ENCODE data around the gene HSD3B7. TPM values are rescaled to one million over a fixed set of nuclear protein-coding genes. Genes with fewer than 3 reads are reported as not detected.

The HSD3B7 gene
- polyA plus RNA-seq, 1 donor (not counting 4 experiments of a cell fraction or from before 2014, with no cell fraction given): 2.0 TPM

DNA sequence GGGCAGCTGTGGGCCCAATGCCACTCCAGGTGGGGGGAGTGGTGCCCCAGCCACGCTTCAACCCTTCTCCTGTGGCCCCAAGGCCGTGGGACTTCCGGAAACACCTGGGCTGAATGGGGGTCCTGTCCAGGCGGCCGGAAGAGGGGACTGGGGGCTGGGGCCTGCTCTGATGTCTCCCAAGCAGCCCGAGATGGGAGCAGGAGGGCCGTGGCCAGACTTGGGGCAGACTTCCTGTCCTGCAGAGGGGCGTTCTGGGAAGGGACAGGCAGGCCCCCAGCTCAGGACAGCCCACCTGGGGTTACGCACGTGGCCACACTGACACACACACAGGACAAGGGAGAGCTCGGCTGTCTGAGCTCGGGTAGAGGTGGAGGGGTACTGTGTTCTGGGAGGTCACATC, 5.1 kb downstream of the HSD3B7 start:
- Histone ChIP-seq H2AFZ (ENCODE audit: control insufficient read depth, low read length) (no peak overlapping the region), H3K9ac (ENCODE audit: control insufficient read depth, extremely low read depth, insufficient read depth, low read length) (no peak overlapping the region), H3K9me3 (ENCODE audit: control insufficient read depth, low read depth, low read length) (no peaks in the 10 kb centered on the region), H3K79me2 (ENCODE audit: control insufficient read depth, insufficient read depth, low read length) (no peaks in the 10 kb centered on the region), H3K4me2 (ENCODE audit: control insufficient read depth, extremely low read depth, insufficient read depth, low read depth, low read length) (no peak overlapping the region), H4K20me1 (ENCODE audit: control insufficient read depth, extremely low read depth, insufficient read depth, low read length) (no peaks in the 10 kb centered on the region), H3K27ac (ENCODE audit: control insufficient read depth, insufficient read depth, low read length) (no peak overlapping the region), H3K4me1 (ENCODE audit: control insufficient read depth, extremely low read depth, insufficient read depth, low read length) (peaks cover 15% of the 10 kb centered on the region), H3K4me3 (ENCODE audit: control insufficient read depth in 2 of 3, extremely low read depth in 1 of 3, insufficient read depth in 2 of 3, low read depth in 1 of 3, low read length in 3 of 3) (no peak overlapping the region), H3K9me1 (ENCODE audit: control insufficient read depth, extremely low read depth, insufficient read depth, low read length) (no peaks in the 10 kb centered on the region), H3K27me3 (ENCODE audit: control insufficient read depth, extremely low read depth, insufficient read depth, low read length) (no peaks in the 10 kb centered on the region), H3K36me3 (ENCODE audit: control insufficient read depth in 2 of 2, extremely low read depth in 1 of 2, insufficient read depth in 2 of 2, low read length in 2 of 2) (peaks cover 0 to 1% of the 10 kb centered on the region in 2 experiments)
- dilution Hi-C loops (cut with MboI; ENCODE audit: extremely low pct_ligation_motif_present, low sequenced_read_pairs): no loop called here
- FAIRE-seq (no peak), DNase-seq (ENCODE audit: low read depth, low spot score) (no peak)
- TF ChIP-seq, protein P1, sequence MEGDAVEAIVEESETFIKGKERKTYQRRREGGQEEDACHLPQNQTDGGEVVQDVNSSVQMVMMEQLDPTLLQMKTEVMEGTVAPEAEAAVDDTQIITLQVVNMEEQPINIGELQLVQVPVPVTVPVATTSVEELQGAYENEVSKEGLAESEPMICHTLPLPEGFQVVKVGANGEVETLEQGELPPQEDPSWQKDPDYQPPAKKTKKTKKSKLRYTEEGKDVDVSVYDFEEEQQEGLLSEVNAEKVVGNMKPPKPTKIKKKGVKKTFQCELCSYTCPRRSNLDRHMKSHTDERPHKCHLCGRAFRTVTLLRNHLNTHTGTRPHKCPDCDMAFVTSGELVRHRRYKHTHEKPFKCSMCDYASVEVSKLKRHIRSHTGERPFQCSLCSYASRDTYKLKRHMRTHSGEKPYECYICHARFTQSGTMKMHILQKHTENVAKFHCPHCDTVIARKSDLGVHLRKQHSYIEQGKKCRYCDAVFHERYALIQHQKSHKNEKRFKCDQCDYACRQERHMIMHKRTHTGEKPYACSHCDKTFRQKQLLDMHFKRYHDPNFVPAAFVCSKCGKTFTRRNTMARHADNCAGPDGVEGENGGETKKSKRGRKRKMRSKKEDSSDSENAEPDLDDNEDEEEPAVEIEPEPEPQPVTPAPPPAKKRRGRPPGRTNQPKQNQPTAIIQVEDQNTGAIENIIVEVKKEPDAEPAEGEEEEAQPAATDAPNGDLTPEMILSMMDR (optimal IDR thresholded peaks at IDR 0.05 in 1 of 3, IDR thresholded peaks at IDR 0.05 in 1 of 3, conservative IDR thresholded peaks at IDR 0.05 in 1 of 3; ENCODE audit: extremely low read depth in 1 of 3, insufficient read depth in 2 of 3, low read length in 3 of 3): no peak
- no peak for TF ChIP-seq EZH2 (IDR thresholded peaks at IDR 0.05; ENCODE audit: low read length)

DNA sequence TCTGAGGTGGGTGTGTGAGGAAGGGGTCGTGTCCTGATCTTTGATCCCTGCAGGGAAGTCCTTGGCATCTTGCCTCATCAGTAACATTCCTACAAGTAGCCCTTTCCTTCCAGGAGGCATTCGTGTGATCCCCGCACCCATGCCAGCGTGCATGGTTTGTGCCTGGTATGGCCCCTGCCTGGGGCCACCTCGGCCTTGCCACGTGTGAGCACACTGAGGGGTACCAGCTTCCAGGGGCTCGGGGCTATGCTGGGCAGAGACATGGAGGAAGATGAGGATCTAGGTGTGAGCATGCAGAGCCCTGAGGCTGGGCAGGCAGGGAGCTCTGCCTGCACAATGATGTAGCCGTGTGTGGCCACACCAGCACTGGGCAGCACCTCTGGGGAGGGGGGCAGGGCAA, 6.0 kb downstream of the HSD3B7 start:
- H3K9ac ChIP-seq (ENCODE audit: control insufficient read depth, extremely low read depth, insufficient read depth, low read length): no peak overlapping the region
- H3K27me3 ChIP-seq (ENCODE audit: control insufficient read depth, extremely low read depth, insufficient read depth, low read length): no peaks in the 10 kb centered on the region
- peaks cover 10% of the 10 kb centered on the region for H3K4me1 ChIP-seq (ENCODE audit: control insufficient read depth, extremely low read depth, insufficient read depth, low read length)
- H4K20me1 ChIP-seq (ENCODE audit: control insufficient read depth, extremely low read depth, insufficient read depth, low read length): no peaks in the 10 kb centered on the region
- no peak overlapping the region for H3K27ac ChIP-seq (ENCODE audit: control insufficient read depth, insufficient read depth, low read length)
- no peak overlapping the region for H3K4me2 ChIP-seq (ENCODE audit: control insufficient read depth, extremely low read depth, insufficient read depth, low read depth, low read length)
- DNase-seq (ENCODE audit: low read depth, low spot score) (no peak), FAIRE-seq (no peak)
- no peak for TF ChIP-seq EZH2 (IDR thresholded peaks at IDR 0.05; ENCODE audit: low read length)
- TF ChIP-seq, protein P1 (optimal IDR thresholded peaks at IDR 0.05 in 1 of 3, IDR thresholded peaks at IDR 0.05 in 1 of 3, conservative IDR thresholded peaks at IDR 0.05 in 1 of 3; ENCODE audit: extremely low read depth in 1 of 3, insufficient read depth in 2 of 3, low read length in 3 of 3): no peak
- H3K9me1 ChIP-seq (ENCODE audit: control insufficient read depth, extremely low read depth, insufficient read depth, low read length): no peaks in the 10 kb centered on the region
- no peaks in the 10 kb centered on the region for H3K9me3 ChIP-seq (ENCODE audit: control insufficient read depth, low read depth, low read length)
- H3K36me3 ChIP-seq (ENCODE audit: control insufficient read depth in 2 of 2, extremely low read depth in 1 of 2, insufficient read depth in 2 of 2, low read length in 2 of 2): peaks cover 0 to 1% of the 10 kb centered on the region in 2 experiments
- H3K79me2 ChIP-seq (ENCODE audit: control insufficient read depth, insufficient read depth, low read length): no peaks in the 10 kb centered on the region
- dilution Hi-C loops (cut with MboI; ENCODE audit: extremely low pct_ligation_motif_present, low sequenced_read_pairs): no loop called here
- H3K4me3 ChIP-seq (ENCODE audit: control insufficient read depth in 2 of 3, extremely low read depth in 1 of 3, insufficient read depth in 2 of 3, low read depth in 1 of 3, low read length in 3 of 3): no peak overlapping the region
- H2AFZ ChIP-seq (ENCODE audit: control insufficient read depth, low read length): no peak overlapping the region
